Astrocyte of the cerebellum (primary cell): ENCODE data around the gene SLC17A4.

Experiments
- DNase-seq: peaks from one replicate; pipeline ENCODE4 v3.0.0-alpha.2; 2011; ENCODE audit warnings: low read depth
- H3K4me3 ChIP-seq: 2 replicates; pipeline ENCODE4 v1.5.1; 2011; ENCODE audit warnings: mild to moderate bottlenecking, low read depth, low read length, moderate library complexity
- in situ Hi-C: cut with HindIII; loops from 2 replicates; pipeline ENCODE4 v1.10.0; 2017; ENCODE audit warnings: low sequenced_read_pairs
- TF ChIP-seq, protein P1 (sequence below): IDR thresholded peaks from 2 replicates; pipeline ENCODE4 v1.5.1; 2012; ENCODE audit warnings: low read length, low read depth, moderate library complexity, mild to moderate bottlenecking; ENCODE audit errors: missing control alignments

The SLC17A4 gene

DNA sequence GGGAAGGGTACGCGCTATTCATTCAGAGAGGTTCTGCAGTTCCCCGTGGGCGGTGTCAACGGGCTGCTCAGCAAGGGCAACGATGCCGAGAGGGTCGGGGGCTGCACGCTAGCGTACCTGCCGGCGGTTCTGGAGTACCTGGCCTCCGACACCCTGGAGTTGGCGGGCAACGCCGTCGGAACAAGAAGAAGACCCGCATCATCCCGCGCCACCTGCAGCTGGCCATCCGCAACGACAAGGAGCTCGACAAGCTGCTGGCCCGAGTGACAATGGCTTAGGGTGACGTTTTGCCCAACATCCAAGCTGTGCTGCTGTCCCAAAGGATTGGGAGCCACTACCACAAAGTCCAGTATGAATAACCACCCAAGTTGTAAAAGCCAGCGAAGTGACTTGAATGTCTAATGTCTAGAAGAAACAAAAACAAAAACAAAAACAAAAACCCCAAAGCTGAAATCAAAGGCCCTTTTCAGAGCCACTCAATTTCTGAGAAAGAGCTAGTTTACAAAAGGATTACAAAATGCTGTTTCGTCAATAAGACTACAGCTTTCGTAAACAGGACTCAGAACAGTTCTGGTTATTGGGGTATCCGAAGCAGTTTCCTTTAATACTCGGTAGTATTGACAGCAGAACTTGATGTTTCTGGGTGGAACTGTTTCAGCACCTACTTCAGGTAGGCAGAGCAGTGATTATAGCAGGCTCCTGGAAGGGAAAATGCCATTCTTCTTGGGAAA lies 21.9 kb upstream of the SLC17A4 start:
- TF ChIP-seq, protein P1, sequence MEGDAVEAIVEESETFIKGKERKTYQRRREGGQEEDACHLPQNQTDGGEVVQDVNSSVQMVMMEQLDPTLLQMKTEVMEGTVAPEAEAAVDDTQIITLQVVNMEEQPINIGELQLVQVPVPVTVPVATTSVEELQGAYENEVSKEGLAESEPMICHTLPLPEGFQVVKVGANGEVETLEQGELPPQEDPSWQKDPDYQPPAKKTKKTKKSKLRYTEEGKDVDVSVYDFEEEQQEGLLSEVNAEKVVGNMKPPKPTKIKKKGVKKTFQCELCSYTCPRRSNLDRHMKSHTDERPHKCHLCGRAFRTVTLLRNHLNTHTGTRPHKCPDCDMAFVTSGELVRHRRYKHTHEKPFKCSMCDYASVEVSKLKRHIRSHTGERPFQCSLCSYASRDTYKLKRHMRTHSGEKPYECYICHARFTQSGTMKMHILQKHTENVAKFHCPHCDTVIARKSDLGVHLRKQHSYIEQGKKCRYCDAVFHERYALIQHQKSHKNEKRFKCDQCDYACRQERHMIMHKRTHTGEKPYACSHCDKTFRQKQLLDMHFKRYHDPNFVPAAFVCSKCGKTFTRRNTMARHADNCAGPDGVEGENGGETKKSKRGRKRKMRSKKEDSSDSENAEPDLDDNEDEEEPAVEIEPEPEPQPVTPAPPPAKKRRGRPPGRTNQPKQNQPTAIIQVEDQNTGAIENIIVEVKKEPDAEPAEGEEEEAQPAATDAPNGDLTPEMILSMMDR = no peak
- DNase-seq = no peak
- H3K4me3 ChIP-seq = no peak overlapping the region
- in situ Hi-C loops = no loop called here

DNA sequence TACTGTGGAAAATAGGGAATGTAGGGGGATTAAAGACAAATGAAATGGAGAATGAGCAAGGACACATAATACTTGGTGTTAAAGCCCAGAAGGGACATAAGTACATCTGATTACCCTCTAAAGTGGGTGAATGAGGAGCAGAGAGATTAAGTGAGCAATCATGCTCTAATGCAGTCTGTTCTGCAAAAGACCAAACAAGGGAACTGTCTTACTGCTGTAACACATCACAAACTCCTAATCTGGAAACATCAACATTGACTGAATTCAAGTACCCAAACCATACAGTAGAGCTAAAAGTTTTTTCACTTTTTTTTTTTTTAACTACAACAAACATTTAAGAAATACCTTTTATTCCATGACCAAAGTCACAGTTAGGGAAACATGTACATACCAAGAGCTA lies 19.3 kb upstream of the SLC17A4 start:
- H3K4me3 ChIP-seq = no peak overlapping the region
- in situ Hi-C loops = no loop called here
- TF ChIP-seq, protein P1 = no peak
- no peak for DNase-seq

DNA sequence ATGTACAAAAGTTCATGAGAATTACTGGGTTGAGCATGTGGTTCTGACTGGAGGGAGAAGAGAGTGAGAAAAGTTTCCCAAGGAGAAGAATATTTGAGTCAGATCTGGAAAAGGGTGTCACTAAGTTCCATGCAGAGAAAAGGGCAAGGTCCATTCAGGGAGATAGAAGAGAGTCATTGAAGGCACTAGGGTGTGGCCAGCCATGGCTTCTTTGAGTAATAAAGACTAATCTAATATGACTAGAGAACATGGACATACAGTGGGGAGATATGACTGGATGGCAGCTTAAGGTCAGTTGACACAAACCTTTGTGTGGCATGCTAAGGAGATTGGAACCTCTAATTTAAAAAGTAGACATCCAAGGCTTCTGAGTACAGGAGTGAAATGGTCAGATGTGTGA lies 10.7 kb upstream of the SLC17A4 start:
- in situ Hi-C loops = no loop called here
- no peak overlapping the region for H3K4me3 ChIP-seq
- DNase-seq = no peak
- TF ChIP-seq, protein P1 = no peak

DNA sequence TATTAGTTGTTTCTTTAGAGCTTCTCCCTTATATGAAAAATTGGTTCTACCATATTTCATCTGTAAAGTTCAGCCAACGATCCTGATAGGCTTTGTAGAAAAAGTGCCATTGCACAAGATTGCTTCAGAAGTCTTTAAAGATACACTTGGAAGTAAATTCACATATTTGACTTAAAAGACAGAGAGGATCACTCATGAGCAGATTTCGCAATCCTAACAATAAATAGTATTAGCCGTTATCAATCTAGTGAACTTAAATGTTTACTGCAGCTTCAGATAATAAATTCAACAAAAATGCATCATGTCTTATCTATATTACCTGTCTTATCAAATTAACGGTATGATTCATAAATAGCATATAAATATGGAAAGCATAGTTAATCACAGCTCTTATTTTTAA lies 8.7 kb upstream of the SLC17A4 start:
- TF ChIP-seq, protein P1 = no peak
- no peak for DNase-seq
- no peak overlapping the region for H3K4me3 ChIP-seq
- in situ Hi-C loops = no loop called here

DNA sequence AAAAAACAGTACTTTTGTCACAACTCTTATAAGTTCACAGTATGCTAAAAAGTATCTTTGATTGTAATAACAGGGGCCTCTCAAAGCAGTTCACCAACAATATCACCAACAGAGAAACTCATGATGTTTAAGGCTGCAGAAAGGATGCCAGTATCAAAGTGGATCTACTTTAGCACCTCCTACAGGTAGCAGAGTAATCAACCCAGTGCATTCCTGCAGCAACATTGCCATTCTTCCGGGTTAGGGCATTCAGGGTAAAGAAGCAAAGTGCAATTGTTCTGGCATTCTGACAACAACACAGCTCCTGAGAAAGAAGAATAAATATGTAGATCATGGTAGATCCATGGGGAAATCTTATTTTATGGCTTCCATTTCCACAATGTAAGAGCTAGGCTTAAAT lies 7.6 kb upstream of the SLC17A4 start:
- in situ Hi-C loops = no loop called here
- TF ChIP-seq, protein P1 = no peak
- no peak for DNase-seq
- no peak overlapping the region for H3K4me3 ChIP-seq

DNA sequence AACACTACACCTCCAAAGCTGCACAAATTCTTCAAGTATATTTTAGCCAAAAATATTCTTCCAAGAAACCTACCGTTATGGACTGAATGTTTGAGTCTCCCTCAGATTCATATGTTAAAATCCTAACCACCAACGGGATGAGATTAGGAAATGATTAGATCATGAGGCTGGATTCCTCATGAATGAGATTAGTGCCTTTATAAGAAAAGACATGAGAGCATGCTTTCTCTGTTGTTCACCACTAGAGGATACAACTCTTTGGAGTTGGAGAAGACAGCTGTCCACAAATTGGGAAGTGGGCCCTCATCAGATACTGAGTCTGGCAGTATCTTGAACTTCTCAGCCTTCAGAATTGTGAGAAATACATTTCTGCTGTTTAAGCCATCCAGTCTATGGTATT lies 7.1 kb upstream of the SLC17A4 start:
- in situ Hi-C loops = no loop called here
- TF ChIP-seq, protein P1 = no peak
- no peak for DNase-seq
- H3K4me3 ChIP-seq = no peak overlapping the region
